ENCODE results near the gene SECISBP2L. TPM values are rescaled to one million over a fixed set of nuclear protein-coding genes. Genes with fewer than 3 reads are reported as not detected.

Gene SECISBP2L
- total RNA-seq, 3 donors from 2014 or later, result 40.8 to 66.3 (median 49.0) TPM

- no peak for TF ChIP-seq CTCF (IDR thresholded peaks at IDR 0.05)
- DNase-seq (no peak), ATAC-seq (peak; percentile 26)
- Histone ChIP-seq H3K4me1 (ENCODE audit: low read depth) (no peaks in the 10 kb centered on the region), H3K4me3 (no peak overlapping the region), H3K36me3 (ENCODE audit: low read depth) (peaks cover 5% of the 10 kb centered on the region), H3K9me3 (no peaks in the 10 kb centered on the region)
- intact Hi-C loops (cut with DNase I, micrococcal nuclease), result no loop called here
These were observed 53.7 kb downstream of the SECISBP2L start for GRCh38 chr15:48992545-48992944.

- Histone ChIP-seq H3K4me3 (no peak overlapping the region), H3K9me3 (no peaks in the 10 kb centered on the region), H3K36me3 (ENCODE audit: low read depth) (peaks cover 5% of the 10 kb centered on the region), H3K4me1 (ENCODE audit: low read depth) (no peaks in the 10 kb centered on the region)
- DNase-seq (no peak), ATAC-seq (no peak)
- intact Hi-C loops (cut with DNase I, micrococcal nuclease), result no loop called here
- TF ChIP-seq CTCF (IDR thresholded peaks at IDR 0.05), result no peak
These were observed 54.1 kb downstream of the SECISBP2L start for GRCh38 chr15:48992096-48992495.

GRCh38 chr15:48989170-48989569 lies 57.1 kb downstream of the SECISBP2L start:
- no peak overlapping the region for H3K4me3 ChIP-seq
- no peak for TF ChIP-seq CTCF (IDR thresholded peaks at IDR 0.05)
- intact Hi-C loops (cut with DNase I, micrococcal nuclease), result no loop called here
- H3K4me1 ChIP-seq (ENCODE audit: low read depth), result no peaks in the 10 kb centered on the region
- H3K36me3 ChIP-seq (ENCODE audit: low read depth), result peaks cover 5% of the 10 kb centered on the region
- no peak for DNase-seq
- H3K9me3 ChIP-seq, result no peaks in the 10 kb centered on the region
- ATAC-seq, result no peak

- DNase-seq, result no peak
- H3K4me3 ChIP-seq, result no peak overlapping the region
- no peaks in the 10 kb centered on the region for H3K4me1 ChIP-seq (ENCODE audit: low read depth)
- intact Hi-C loops (cut with DNase I, micrococcal nuclease), result no loop called here
- no peak for ATAC-seq
- no peak for TF ChIP-seq CTCF (IDR thresholded peaks at IDR 0.05)
- peaks cover 3% of the 10 kb centered on the region for H3K36me3 ChIP-seq (ENCODE audit: low read depth)
- H3K9me3 ChIP-seq, result no peaks in the 10 kb centered on the region
These were observed 59.1 kb downstream of the SECISBP2L start for GRCh38 chr15:48987142-48987541.

- H3K4me3 ChIP-seq, result no peak overlapping the region
- no peaks in the 10 kb centered on the region for H3K36me3 ChIP-seq (ENCODE audit: low read depth)
- H3K4me1 ChIP-seq (ENCODE audit: low read depth), result no peaks in the 10 kb centered on the region
- ATAC-seq (no peak), DNase-seq (no peak)
- H3K9me3 ChIP-seq, result no peaks in the 10 kb centered on the region
- no peak for TF ChIP-seq CTCF (IDR thresholded peaks at IDR 0.05)
- intact Hi-C loops (cut with DNase I, micrococcal nuclease), result no loop called here
These were observed 60.0 kb downstream of the SECISBP2L start for GRCh38 chr15:48986240-48986639.

- no peak overlapping the region for H3K4me3 ChIP-seq
- DNase-seq (no peak), ATAC-seq (no peak)
- no peaks in the 10 kb centered on the region for H3K9me3 ChIP-seq
- no peaks in the 10 kb centered on the region for H3K4me1 ChIP-seq (ENCODE audit: low read depth)
- H3K36me3 ChIP-seq (ENCODE audit: low read depth), result no peaks in the 10 kb centered on the region
- no peak for TF ChIP-seq CTCF (IDR thresholded peaks at IDR 0.05)
- intact Hi-C loops (cut with DNase I, micrococcal nuclease), result no loop called here
These were observed 60.7 kb downstream of the SECISBP2L start for GRCh38 chr15:48985516-48985915.

Measured in mucosa of descending colon (tissue), 3 donors.